Caco-2 (cell line): ENCODE results near the gene CFAP107. TPM values are rescaled to one million over a fixed set of nuclear protein-coding genes. Genes with fewer than 3 reads are reported as not detected.
"Not testable (repeated sequence)": the region's sequence is repeated elsewhere in the genome, so short reads cannot be mapped to it uniquely, and the experiment has no call there.

Experiments
- BruUV-seq: library from RNA; stranded (reverse); fragments of 400-500 nt; replicated peaks from 2 replicates; lab custom pipeline; 2021; lab: Mats Ljungman, UMichigan
- CTCF ChIA-PET: fragments of 300-600 bp; sonication (Branson Sonifier 250); formaldehyde crosslinking; loops from one replicate; lab custom pipeline; 2022; ENCODE audit warnings: antibody characterized with exemption; lab: Charles Lee
- POLR2A ChIA-PET: fragments of 300-600 bp; sonication (Branson Sonifier 250); formaldehyde crosslinking; loops from one replicate; lab custom pipeline; 2022; ENCODE audit warnings: antibody characterized with exemption; lab: Charles Lee
- DNase-seq, 2 experiments: peaks; one replicate each; pipeline versions ENCODE4 v3.0.0 to v3.0.0-alpha.2; 2020 to 2022
- H3K27me3 ChIP-seq: replicated peaks from 2 replicates; pipeline ENCODE4 v1.6.0; 2011; ENCODE audit warnings: low read length; ENCODE audit not compliant: control insufficient read depth, insufficient read depth
- H3K36me3 ChIP-seq: 2 replicates; pipeline ENCODE4 v1.5.1; 2011; ENCODE audit warnings: low read length; ENCODE audit not compliant: control insufficient read depth, insufficient read depth
- H3K4me1 ChIP-seq: fragments of 250-450 bp; sonication (Bioruptor Pico); 2 replicates; pipeline ENCODE4 v1.5.1; 2020; ENCODE audit warnings: mild to moderate bottlenecking
- H3K4me3 ChIP-seq: 2 replicates; pipeline ENCODE4 v1.5.1; 2011; ENCODE audit warnings: low read depth, mild to moderate bottlenecking, control low read depth, low read length
- H3K9me3 ChIP-seq: fragments of 250-450 bp; sonication (Bioruptor Pico); 2 replicates; pipeline ENCODE4 v1.5.1; 2020; ENCODE audit warnings: mild to moderate bottlenecking, moderate library complexity
- H3K27ac Mint-ChIP-seq: one replicate; pipeline ENCODE4 v1.8.0; 2022; ENCODE audit warnings: mixed read lengths; ENCODE audit not compliant: unreplicated experiment
- H3K27me3 Mint-ChIP-seq: one replicate; pipeline ENCODE4 v1.8.0; 2022; ENCODE audit warnings: mixed read lengths; ENCODE audit not compliant: insufficient read depth, unreplicated experiment
- H3K36me3 Mint-ChIP-seq: one replicate; pipeline ENCODE4 v1.8.0; 2022; ENCODE audit warnings: mild to moderate bottlenecking, mixed read lengths; ENCODE audit not compliant: insufficient read depth, unreplicated experiment
- H3K4me1 Mint-ChIP-seq: one replicate; pipeline ENCODE4 v1.8.0; 2022; ENCODE audit warnings: low read depth, mixed read lengths; ENCODE audit not compliant: unreplicated experiment
- H3K4me3 Mint-ChIP-seq: one replicate; pipeline ENCODE4 v1.8.0; 2022; ENCODE audit warnings: mild to moderate bottlenecking, moderate library complexity, mixed read lengths; ENCODE audit not compliant: unreplicated experiment
- H3K9me3 Mint-ChIP-seq: one replicate; pipeline ENCODE4 v1.8.0; 2022; ENCODE audit warnings: mixed read lengths; ENCODE audit not compliant: unreplicated experiment
- CTCF ChIP-seq, 2 experiments: fragments of 200-600 bp in 1 of 2; IDR thresholded peaks; 1 replicate in 1 of 2; 2 replicates in 1 of 2; pipeline versions ENCODE4 v1.5.1 to v1.8.0; 2011 to 2022; ENCODE audit warnings: antibody characterized with exemption in 1 of 2, control low read depth in 1 of 2, inconsistent platforms in 1 of 2, low read depth in 1 of 2, low read length in 1 of 2, mild to moderate bottlenecking in 1 of 2, moderate library complexity in 1 of 2; ENCODE audit not compliant: insufficient read depth in 1 of 2, severe bottlenecking in 1 of 2, unreplicated experiment in 1 of 2
- intact Hi-C: fragments of 100-400 bp; cut with micrococcal nuclease; formaldehyde crosslinking; loops from one replicate; pipeline ENCODE4 v1.10.0; 2022; ENCODE audit not compliant: unreplicated experiment
- total RNA-seq: library from RNA; stranded (reverse); gene quantifications from 2 replicates; pipeline ENCODE4 v1.2.3, GENCODE V29; 2022

The CFAP107 gene
- total RNA-seq, 1 experiment from 2014 or later: not detected

- BruUV-seq: no TSS peak
- peaks cover 2% of the 10 kb centered on the region for H3K27me3 Mint-ChIP-seq
- no peak overlapping the region for H3K4me3 Mint-ChIP-seq
- no peaks in the 10 kb centered on the region for H3K4me1 ChIP-seq
- no peaks in the 10 kb centered on the region for H3K27me3 ChIP-seq
- no peaks in the 10 kb centered on the region for H3K9me3 Mint-ChIP-seq
- no peak for TF ChIP-seq CTCF (IDR thresholded peaks at IDR 0.05; ENCODE audit: insufficient read depth in 1 of 2, low read depth in 1 of 2, low read length in 1 of 2, severe bottlenecking in 1 of 2, unreplicated experiment in 1 of 2)
- H3K4me3 ChIP-seq: no peak overlapping the region
- no peaks in the 10 kb centered on the region for H3K9me3 ChIP-seq
- ChIA-PET POLR2A (no interaction called here), CTCF (no interaction called here)
- no peak for DNase-seq
- no peaks in the 10 kb centered on the region for H3K36me3 Mint-ChIP-seq
- H3K27ac Mint-ChIP-seq: no peak overlapping the region
- no peaks in the 10 kb centered on the region for H3K36me3 ChIP-seq
- no peaks in the 10 kb centered on the region for H3K4me1 Mint-ChIP-seq
- intact Hi-C loops: no loop called here
Measured at GRCh38 chr1:12722626-12723025, 23.4 kb upstream of the CFAP107 start.

- ChIA-PET CTCF (no interaction called here), POLR2A (no interaction called here)
- Mint-ChIP-seq H3K4me1 (no peaks in the 10 kb centered on the region), H3K9me3 (peaks cover 9% of the 10 kb centered on the region), H3K27ac (no peak overlapping the region), H3K27me3 (peaks cover 4% of the 10 kb centered on the region), H3K4me3 (no peak overlapping the region), H3K36me3 (no peaks in the 10 kb centered on the region)
- intact Hi-C loops: no loop called here
- no peaks in the 10 kb centered on the region for H3K4me1 ChIP-seq
- no peak overlapping the region for H3K4me3 ChIP-seq
- no peaks in the 10 kb centered on the region for H3K9me3 ChIP-seq
- BruUV-seq: no TSS peak
- H3K27me3 ChIP-seq: no peaks in the 10 kb centered on the region
- DNase-seq: no peak
- no peak for TF ChIP-seq CTCF (IDR thresholded peaks at IDR 0.05; ENCODE audit: insufficient read depth in 1 of 2, low read depth in 1 of 2, low read length in 1 of 2, severe bottlenecking in 1 of 2, unreplicated experiment in 1 of 2)
- no peaks in the 10 kb centered on the region for H3K36me3 ChIP-seq
Measured at GRCh38 chr1:12728391-12728790, 17.6 kb upstream of the CFAP107 start.

GRCh38 chr1:12730156-12730555 lies 15.8 kb upstream of the CFAP107 start:
- no peak for TF ChIP-seq CTCF (IDR thresholded peaks at IDR 0.05; ENCODE audit: insufficient read depth in 1 of 2, low read depth in 1 of 2, low read length in 1 of 2, severe bottlenecking in 1 of 2, unreplicated experiment in 1 of 2)
- peaks cover 9% of the 10 kb centered on the region for H3K9me3 Mint-ChIP-seq
- peaks cover 9% of the 10 kb centered on the region for H3K27me3 Mint-ChIP-seq

GRCh38 chr1:12731084-12731483 lies 14.9 kb upstream of the CFAP107 start:
- POLR2A ChIA-PET, H3K27me3 Mint-ChIP-seq, H3K9me3 ChIP-seq, DNase-seq, H3K36me3 Mint-ChIP-seq, CTCF ChIA-PET, H3K4me3 ChIP-seq, H3K4me1 Mint-ChIP-seq, H3K9me3 Mint-ChIP-seq, H3K27me3 ChIP-seq, H3K36me3 ChIP-seq, intact Hi-C loops, BruUV-seq, H3K27ac Mint-ChIP-seq, H3K4me3 Mint-ChIP-seq, H3K4me1 ChIP-seq: not testable (repeated sequence)

More at GRCh38 chr1:12730156-12730555, 15.8 kb upstream of the CFAP107 start:
- Mint-ChIP-seq H3K4me1 (no peaks in the 10 kb centered on the region), H3K36me3 (no peaks in the 10 kb centered on the region), H3K4me3 (no peak overlapping the region), H3K27ac (no peak overlapping the region)
- intact Hi-C loops: no loop called here
- ChIA-PET CTCF (no interaction called here), POLR2A (no interaction called here)
- Histone ChIP-seq H3K9me3 (no peaks in the 10 kb centered on the region), H3K4me1 (no peaks in the 10 kb centered on the region), H3K36me3 (no peaks in the 10 kb centered on the region), H3K27me3 (no peaks in the 10 kb centered on the region), H3K4me3 (no peak overlapping the region)
- DNase-seq: no peak
- BruUV-seq: no TSS peak
